Measurements from ENCODE around the gene PLCB1. TPM values are rescaled to one million over a fixed set of nuclear protein-coding genes. Genes with fewer than 3 reads are reported as not detected.

Gene PLCB1
- total RNA-seq, 2 donors from 2014 or later: 12.3 to 13.4 TPM

DNA sequence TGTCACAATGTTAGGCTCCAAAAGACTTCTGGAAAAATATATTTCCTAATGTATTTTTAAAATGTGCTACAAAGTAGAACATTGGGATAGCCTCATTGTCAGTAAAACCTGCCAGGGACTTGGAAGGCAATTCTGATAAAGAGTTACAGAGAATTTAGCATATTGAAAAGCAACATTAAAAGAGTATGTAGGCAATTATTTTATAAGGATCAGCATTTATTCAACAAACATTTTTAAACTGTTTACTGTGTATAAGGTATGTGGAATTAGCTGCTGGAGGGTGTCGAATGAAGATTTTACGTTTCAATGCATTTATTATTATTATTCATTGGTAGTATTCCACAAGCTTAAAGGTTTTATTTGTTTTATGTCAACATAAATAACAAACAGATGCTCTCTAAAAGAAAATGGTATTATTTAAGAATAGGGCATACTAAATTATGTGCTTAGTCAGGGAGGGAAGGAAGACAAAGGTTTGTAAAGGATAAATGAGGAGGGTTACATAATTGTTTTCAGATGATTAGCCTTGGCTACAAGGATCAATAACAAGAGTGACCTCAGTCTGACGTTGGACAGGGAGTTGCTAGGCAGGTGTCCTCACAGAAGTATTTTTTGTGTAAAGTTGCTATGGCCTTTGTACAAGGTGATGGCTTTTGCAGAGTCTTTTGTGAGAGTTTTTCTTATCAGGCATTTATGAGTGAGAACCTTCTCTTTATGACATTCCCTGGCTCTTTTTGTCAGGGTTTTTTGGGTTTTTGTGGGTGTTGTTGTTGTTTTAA is 623.5 kb downstream of the PLCB1 start:
- H3K4me3 Mint-ChIP-seq: no peak overlapping the region
- no peak for DNase-seq (ENCODE audit: low spot score)
- no peaks in the 10 kb centered on the region for H3K9me3 Mint-ChIP-seq
- no peak overlapping the region for H3K27ac Mint-ChIP-seq
- H3K27me3 Mint-ChIP-seq: no peaks in the 10 kb centered on the region
- H3K4me1 Mint-ChIP-seq (ENCODE audit: low read depth in 2 of 2): peaks cover 7 to 10% of the 10 kb centered on the region in 2 donors
- no peak for ATAC-seq
- no peaks in the 10 kb centered on the region for H3K36me3 Mint-ChIP-seq

GRCh38 chr20:8756410-8756809 is 624.3 kb downstream of the PLCB1 start:
- ATAC-seq (no peak), DNase-seq (ENCODE audit: low spot score) (no peak)
- no peaks in the 10 kb centered on the region for H3K9me3 Mint-ChIP-seq
- no peak overlapping the region for H3K27ac Mint-ChIP-seq
- H3K4me3 Mint-ChIP-seq: no peak overlapping the region
- H3K27me3 Mint-ChIP-seq: no peaks in the 10 kb centered on the region
- no peaks in the 10 kb centered on the region for H3K36me3 Mint-ChIP-seq
- H3K4me1 Mint-ChIP-seq (ENCODE audit: low read depth in 2 of 2): peaks cover 7 to 10% of the 10 kb centered on the region in 2 donors

- H3K27me3 Mint-ChIP-seq: no peaks in the 10 kb centered on the region
- no peak for DNase-seq (ENCODE audit: low spot score)
- no peak overlapping the region for H3K4me3 Mint-ChIP-seq
- H3K36me3 Mint-ChIP-seq: no peaks in the 10 kb centered on the region
- H3K4me1 Mint-ChIP-seq (ENCODE audit: low read depth in 2 of 2): peaks cover 7 to 10% of the 10 kb centered on the region in 2 donors
- no peak overlapping the region for H3K27ac Mint-ChIP-seq
- no peaks in the 10 kb centered on the region for H3K9me3 Mint-ChIP-seq
- ATAC-seq: peak in 1 of 2 donors; percentile 43
These were observed 625.1 kb downstream of the PLCB1 start for GRCh38 chr20:8757146-8757545.

- H3K4me3 Mint-ChIP-seq: no peak overlapping the region
- H3K27me3 Mint-ChIP-seq: no peaks in the 10 kb centered on the region
- no peak overlapping the region for H3K27ac Mint-ChIP-seq
- no peaks in the 10 kb centered on the region for H3K9me3 Mint-ChIP-seq
- ATAC-seq (no peak), DNase-seq (ENCODE audit: low spot score) (no peak)
- H3K36me3 Mint-ChIP-seq: peaks cover 8% of the 10 kb centered on the region
- H3K4me1 Mint-ChIP-seq (ENCODE audit: low read depth in 2 of 2): no peaks in the 10 kb centered on the region
These were observed 632.4 kb downstream of the PLCB1 start for GRCh38 chr20:8764344-8764962.

- H3K9me3 Mint-ChIP-seq: no peaks in the 10 kb centered on the region
- H3K4me1 Mint-ChIP-seq (ENCODE audit: low read depth in 2 of 2): no peaks in the 10 kb centered on the region
- no peak overlapping the region for H3K4me3 Mint-ChIP-seq
- H3K36me3 Mint-ChIP-seq: peaks cover 8% of the 10 kb centered on the region
- ATAC-seq (no peak), DNase-seq (ENCODE audit: low spot score) (no peak)
- H3K27me3 Mint-ChIP-seq: no peaks in the 10 kb centered on the region
- no peak overlapping the region for H3K27ac Mint-ChIP-seq
These were observed 634.9 kb downstream of the PLCB1 start for GRCh38 chr20:8766868-8767390.

GRCh38 chr20:8774412-8774811 is 642.3 kb downstream of the PLCB1 start:
- no peaks in the 10 kb centered on the region for H3K27me3 Mint-ChIP-seq
- H3K9me3 Mint-ChIP-seq: no peaks in the 10 kb centered on the region
- H3K27ac Mint-ChIP-seq: no peak overlapping the region
- no peak for ATAC-seq
- H3K4me3 Mint-ChIP-seq: no peak overlapping the region
- no peaks in the 10 kb centered on the region for H3K4me1 Mint-ChIP-seq (ENCODE audit: low read depth in 2 of 2)
- DNase-seq (ENCODE audit: low spot score): no peak
- H3K36me3 Mint-ChIP-seq: no peaks in the 10 kb centered on the region

- DNase-seq (ENCODE audit: low spot score) (no peak), ATAC-seq (no peak)
- H3K4me3 Mint-ChIP-seq: no peak overlapping the region
- H3K36me3 Mint-ChIP-seq: peaks cover 6% of the 10 kb centered on the region
- no peaks in the 10 kb centered on the region for H3K9me3 Mint-ChIP-seq
- H3K4me1 Mint-ChIP-seq (ENCODE audit: low read depth in 2 of 2): no peaks in the 10 kb centered on the region
- H3K27ac Mint-ChIP-seq: no peak overlapping the region
- H3K27me3 Mint-ChIP-seq: no peaks in the 10 kb centered on the region
These were observed 645.8 kb downstream of the PLCB1 start for GRCh38 chr20:8777911-8778310.

GRCh38 chr20:8778387-8778786 is 646.3 kb downstream of the PLCB1 start:
- peaks cover 6% of the 10 kb centered on the region for H3K36me3 Mint-ChIP-seq
- no peaks in the 10 kb centered on the region for H3K27me3 Mint-ChIP-seq
- no peak overlapping the region for H3K27ac Mint-ChIP-seq

DNA sequence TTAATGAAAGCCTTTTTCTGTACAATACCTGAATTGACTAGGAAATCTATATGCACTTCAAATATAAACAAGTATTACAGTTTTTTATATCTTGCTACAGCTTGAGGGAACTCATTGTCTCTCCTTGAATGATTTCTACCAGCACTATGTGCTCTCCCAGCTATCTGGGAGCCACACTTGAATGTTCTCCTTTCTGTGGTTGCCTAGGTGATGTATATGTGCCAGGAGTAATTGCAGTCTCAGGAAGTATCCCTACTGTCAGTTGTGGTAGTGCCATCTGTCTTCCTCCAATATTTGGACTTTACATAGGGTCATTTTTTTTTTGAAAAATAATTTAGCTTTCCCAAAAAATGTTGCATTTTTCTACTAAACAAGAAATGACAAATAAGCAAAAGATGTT is 648.8 kb downstream of the PLCB1 start:
- Mint-ChIP-seq H3K27me3 (no peaks in the 10 kb centered on the region), H3K27ac (no peak overlapping the region), H3K4me3 (no peak overlapping the region), H3K36me3 (peaks cover 6% of the 10 kb centered on the region), H3K9me3 (no peaks in the 10 kb centered on the region), H3K4me1 (ENCODE audit: low read depth in 2 of 2) (no peaks in the 10 kb centered on the region)
- ATAC-seq (no peak), DNase-seq (ENCODE audit: low spot score) (no peak)

More at GRCh38 chr20:8778387-8778786, 646.3 kb downstream of the PLCB1 start:
- ATAC-seq (no peak), DNase-seq (ENCODE audit: low spot score) (no peak)
- H3K9me3 Mint-ChIP-seq: no peaks in the 10 kb centered on the region
- H3K4me3 Mint-ChIP-seq: no peak overlapping the region
- H3K4me1 Mint-ChIP-seq (ENCODE audit: low read depth in 2 of 2): no peaks in the 10 kb centered on the region

DNA sequence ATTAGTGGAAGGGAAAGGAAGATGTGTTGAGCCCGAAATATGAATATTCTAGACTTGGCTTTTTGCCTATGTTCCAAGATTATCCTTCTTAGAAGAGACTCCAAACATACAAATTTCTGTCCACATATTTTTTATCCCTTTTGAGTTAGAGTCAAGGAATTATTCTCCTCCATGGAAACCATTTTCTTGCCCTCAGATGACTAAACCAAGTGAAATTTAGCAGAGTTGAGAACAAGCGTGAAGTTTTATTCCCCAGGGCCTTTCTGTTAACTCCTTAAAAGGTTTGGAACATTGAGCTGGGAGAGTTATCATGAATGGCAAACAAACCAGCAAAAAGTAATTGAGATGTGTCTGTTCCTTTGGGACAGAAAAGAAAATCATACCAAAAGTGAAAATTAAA is 650.7 kb downstream of the PLCB1 start:
- Mint-ChIP-seq H3K27me3 (no peaks in the 10 kb centered on the region), H3K9me3 (no peaks in the 10 kb centered on the region), H3K36me3 (peaks cover 6% of the 10 kb centered on the region), H3K27ac (no peak overlapping the region), H3K4me1 (ENCODE audit: low read depth in 2 of 2) (no peaks in the 10 kb centered on the region), H3K4me3 (no peak overlapping the region)
- DNase-seq (ENCODE audit: low spot score) (no peak), ATAC-seq (no peak)

DNA sequence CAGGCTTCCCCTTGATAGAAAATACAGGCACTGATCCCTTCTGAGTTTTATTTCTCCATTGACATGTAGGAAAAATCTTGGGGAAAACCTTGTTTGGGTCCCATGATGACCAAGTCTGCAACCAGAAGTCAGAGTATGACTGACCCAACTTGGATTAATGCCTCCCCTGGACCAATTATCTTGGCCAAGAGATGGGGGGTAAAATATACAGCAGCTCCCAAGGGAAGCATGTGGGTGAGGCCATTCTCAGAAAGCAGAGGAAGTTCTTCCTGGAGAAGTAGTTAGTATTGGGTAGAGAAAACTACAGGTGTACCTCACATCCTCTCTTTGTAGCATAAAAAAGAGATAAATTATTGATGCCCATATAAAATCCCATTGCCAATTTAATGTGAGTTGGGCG is 651.7 kb downstream of the PLCB1 start:
- ATAC-seq (no peak), DNase-seq (ENCODE audit: low spot score) (no peak)
- Mint-ChIP-seq H3K27ac (no peak overlapping the region), H3K4me1 (ENCODE audit: low read depth in 2 of 2) (no peaks in the 10 kb centered on the region), H3K9me3 (no peaks in the 10 kb centered on the region), H3K36me3 (peaks cover 6% of the 10 kb centered on the region), H3K27me3 (no peaks in the 10 kb centered on the region), H3K4me3 (no peak overlapping the region)

- Mint-ChIP-seq H3K9me3 (no peaks in the 10 kb centered on the region), H3K4me1 (ENCODE audit: low read depth in 2 of 2) (peaks cover 0 to 4% of the 10 kb centered on the region in 2 donors), H3K27ac (no peak overlapping the region)
These were observed 654.3 kb downstream of the PLCB1 start for GRCh38 chr20:8786383-8786782.

GRCh38 chr20:8787090-8787489 is 655.0 kb downstream of the PLCB1 start:
- H3K4me1 Mint-ChIP-seq (ENCODE audit: low read depth in 2 of 2): peaks cover 0 to 4% of the 10 kb centered on the region in 2 donors
- H3K9me3 Mint-ChIP-seq: no peaks in the 10 kb centered on the region
- no peak overlapping the region for H3K4me3 Mint-ChIP-seq
- no peaks in the 10 kb centered on the region for H3K27me3 Mint-ChIP-seq
- DNase-seq (ENCODE audit: low spot score) (no peak), ATAC-seq (no peak)
- no peak overlapping the region for H3K27ac Mint-ChIP-seq
- H3K36me3 Mint-ChIP-seq: no peaks in the 10 kb centered on the region

More at GRCh38 chr20:8786383-8786782, 654.3 kb downstream of the PLCB1 start:
- no peak overlapping the region for H3K4me3 Mint-ChIP-seq
- ATAC-seq (no peak), DNase-seq (ENCODE audit: low spot score) (no peak)
- no peaks in the 10 kb centered on the region for H3K36me3 Mint-ChIP-seq
- H3K27me3 Mint-ChIP-seq: no peaks in the 10 kb centered on the region

DNA sequence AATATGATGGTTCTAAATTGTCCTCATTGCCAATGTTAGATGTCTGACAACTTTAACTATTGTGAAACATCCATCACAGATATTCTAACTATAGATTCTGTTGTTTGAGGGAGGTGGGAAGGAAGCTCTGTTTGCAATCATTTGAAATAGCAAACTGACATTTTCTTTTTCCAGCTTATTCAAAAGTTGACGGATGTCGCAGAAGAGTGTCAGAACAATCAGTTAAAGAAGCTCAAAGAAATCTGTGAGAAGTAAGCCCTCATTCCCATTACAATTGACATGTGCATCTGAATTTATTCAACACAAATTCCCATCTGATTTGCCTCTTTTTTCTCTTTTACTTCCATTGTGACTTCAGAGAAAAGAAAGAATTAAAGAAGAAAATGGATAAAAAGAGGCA is 656.2 kb downstream of the PLCB1 start:
- H3K4me1 Mint-ChIP-seq (ENCODE audit: low read depth in 2 of 2): peaks cover 0 to 4% of the 10 kb centered on the region in 2 donors
- no peaks in the 10 kb centered on the region for H3K27me3 Mint-ChIP-seq
- no peak for DNase-seq (ENCODE audit: low spot score)
- H3K4me3 Mint-ChIP-seq: no peak overlapping the region
- H3K9me3 Mint-ChIP-seq: no peaks in the 10 kb centered on the region
- H3K27ac Mint-ChIP-seq: no peak overlapping the region
- ATAC-seq: no peak
- H3K36me3 Mint-ChIP-seq: peaks cover 10% of the 10 kb centered on the region

Measured in natural killer cell treated with Interleukin-12 subunit alpha and Interleukin-12 subunit beta and Interleukin-15 and Interleukin-18, amount 100 ng/mL, for 72 hours (primary cell).